ENCODE results near the gene FOXO6.

Gene FOXO6

GRCh38 chr1:41413748-41414281 lies 52.6 kb downstream of the FOXO6 start:
- Histone ChIP-seq H2BK12ac (ENCODE audit: low read length) (no peak overlapping the region), H3K36me3 (replicated peaks in 1 of 2; ENCODE audit: control insufficient read depth in 2 of 2, insufficient read depth in 2 of 2, low read length in 2 of 2) (no peaks in the 10 kb centered on the region), H2BK5ac (ENCODE audit: low read length) (no peak overlapping the region), H3K27me3 (ENCODE audit: control insufficient read depth in 3 of 3, insufficient read depth in 3 of 3, low read depth in 1 of 3, low read length in 3 of 3) (peaks cover 0 to 25% (median 0%) of the 10 kb centered on the region in 3 experiments), H2BK15ac (ENCODE audit: low read length) (no peak overlapping the region), H2AK5ac (ENCODE audit: low read depth, low read length) (peak overlapping the region; percentile 15), H3K18ac (ENCODE audit: low read length) (no peak overlapping the region), H3K4me3 (ENCODE audit: low read length in 2 of 2) (peak overlapping the region in 1 of 2 donors; percentile 54), H2AFZ (ENCODE audit: low read length) (no peak overlapping the region), H3K27ac (replicated peaks; ENCODE audit: low read length) (no peak overlapping the region), H4K8ac (ENCODE audit: low read depth, low read length) (no peak overlapping the region), H3K4me1 (ENCODE audit: control insufficient read depth in 2 of 2, insufficient read depth in 1 of 2, low read depth in 1 of 2, low read length in 2 of 2) (peaks cover 4 to 8% of the 10 kb centered on the region in 2 donors), H3K4me2 (ENCODE audit: insufficient read depth, low read length, poor library complexity, severe bottlenecking) (no peak overlapping the region), H3K23ac (ENCODE audit: low read depth, low read length, poor library complexity) (no peak overlapping the region), H3K79me1 (ENCODE audit: low read depth, low read length) (no peaks in the 10 kb centered on the region), H3K4ac (ENCODE audit: low read length) (no peak overlapping the region), H3K14ac (ENCODE audit: low read length) (no peak overlapping the region), H2BK120ac (ENCODE audit: low read depth, low read length) (no peak overlapping the region), H4K91ac (ENCODE audit: low read depth, low read length, poor library complexity) (no peak overlapping the region), H3K9me3 (replicated peaks in 1 of 2; ENCODE audit: control insufficient read depth in 2 of 2, insufficient read depth in 1 of 2, low read depth in 1 of 2, low read length in 2 of 2) (no peaks in the 10 kb centered on the region), H3K9ac (ENCODE audit: low read depth, low read length, poor library complexity) (no peak overlapping the region)
- DNase-seq (ENCODE audit: low spot score), result no peak
- WGBS, 2 donors (ENCODE audit: extremely low coverage in 2 of 2, insufficient read length in 2 of 2, insufficient replicate concordance in 1 of 2), result no CpG with 5 or more reads among the region's 12 CpGs

GRCh38 chr1:41414296-41414695 lies 53.1 kb downstream of the FOXO6 start:
- no peaks in the 10 kb centered on the region for H3K9me3 ChIP-seq (replicated peaks in 1 of 2; ENCODE audit: control insufficient read depth in 2 of 2, insufficient read depth in 1 of 2, low read depth in 1 of 2, low read length in 2 of 2)
- WGBS, 2 donors (ENCODE audit: extremely low coverage in 2 of 2, insufficient read length in 2 of 2, insufficient replicate concordance in 1 of 2), result no CpG with 5 or more reads among the region's 3 CpGs
- H3K18ac ChIP-seq (ENCODE audit: low read length), result no peak overlapping the region
- H2BK12ac ChIP-seq (ENCODE audit: low read length), result no peak overlapping the region
- no peak overlapping the region for H3K23ac ChIP-seq (ENCODE audit: low read depth, low read length, poor library complexity)
- peaks cover 4 to 8% of the 10 kb centered on the region in 2 donors for H3K4me1 ChIP-seq (ENCODE audit: control insufficient read depth in 2 of 2, insufficient read depth in 1 of 2, low read depth in 1 of 2, low read length in 2 of 2)
- no peak overlapping the region for H2BK120ac ChIP-seq (ENCODE audit: low read depth, low read length)
- no peak for DNase-seq (ENCODE audit: low spot score)
- no peak overlapping the region for H3K4ac ChIP-seq (ENCODE audit: low read length)
- no peaks in the 10 kb centered on the region for H3K36me3 ChIP-seq (replicated peaks in 1 of 2; ENCODE audit: control insufficient read depth in 2 of 2, insufficient read depth in 2 of 2, low read length in 2 of 2)
- no peak overlapping the region for H3K14ac ChIP-seq (ENCODE audit: low read length)
- no peak overlapping the region for H4K91ac ChIP-seq (ENCODE audit: low read depth, low read length, poor library complexity)
- H3K27me3 ChIP-seq (ENCODE audit: control insufficient read depth in 3 of 3, insufficient read depth in 3 of 3, low read depth in 1 of 3, low read length in 3 of 3), result peaks cover 0 to 21% (median 0%) of the 10 kb centered on the region in 3 experiments
- H3K79me1 ChIP-seq (ENCODE audit: low read depth, low read length), result no peaks in the 10 kb centered on the region
- H2AFZ ChIP-seq (ENCODE audit: low read length), result no peak overlapping the region
- H3K27ac ChIP-seq (replicated peaks; ENCODE audit: low read length), result no peak overlapping the region
- no peak overlapping the region for H4K8ac ChIP-seq (ENCODE audit: low read depth, low read length)
- no peak overlapping the region for H3K9ac ChIP-seq (ENCODE audit: low read depth, low read length, poor library complexity)
- no peak overlapping the region for H3K4me3 ChIP-seq (ENCODE audit: low read length in 2 of 2)
- peak overlapping the region; percentile 15 for H2AK5ac ChIP-seq (ENCODE audit: low read depth, low read length)
- peak overlapping the region; percentile 4 for H2BK15ac ChIP-seq (ENCODE audit: low read length)
- H3K4me2 ChIP-seq (ENCODE audit: insufficient read depth, low read length, poor library complexity, severe bottlenecking), result no peak overlapping the region
- no peak overlapping the region for H2BK5ac ChIP-seq (ENCODE audit: low read length)

GRCh38 chr1:41414716-41415306 lies 53.6 kb downstream of the FOXO6 start:
- no peak for DNase-seq (ENCODE audit: low spot score)

GRCh38 chr1:41416081-41416480 lies 54.8 kb downstream of the FOXO6 start:
- Histone ChIP-seq H3K18ac (ENCODE audit: low read length) (peak overlapping the region; percentile 24), H2BK5ac (ENCODE audit: low read length) (no peak overlapping the region), H2BK12ac (ENCODE audit: low read length) (no peak overlapping the region), H3K36me3 (replicated peaks in 1 of 2; ENCODE audit: control insufficient read depth in 2 of 2, insufficient read depth in 2 of 2, low read length in 2 of 2) (no peaks in the 10 kb centered on the region), H4K8ac (ENCODE audit: low read depth, low read length) (no peak overlapping the region), H3K4me1 (ENCODE audit: control insufficient read depth in 2 of 2, insufficient read depth in 1 of 2, low read depth in 1 of 2, low read length in 2 of 2) (peaks cover 4 to 12% of the 10 kb centered on the region in 2 donors), H2BK120ac (ENCODE audit: low read depth, low read length) (no peak overlapping the region), H3K4me3 (ENCODE audit: low read length in 2 of 2) (no peak overlapping the region), H2AFZ (ENCODE audit: low read length) (no peak overlapping the region), H3K9ac (ENCODE audit: low read depth, low read length, poor library complexity) (no peak overlapping the region), H3K4ac (ENCODE audit: low read length) (no peak overlapping the region), H3K27ac (replicated peaks; ENCODE audit: low read length) (no peak overlapping the region), H3K79me1 (ENCODE audit: low read depth, low read length) (no peaks in the 10 kb centered on the region), H2AK5ac (ENCODE audit: low read depth, low read length) (peak overlapping the region; percentile 38), H2BK15ac (ENCODE audit: low read length) (no peak overlapping the region), H3K9me3 (replicated peaks in 1 of 2; ENCODE audit: control insufficient read depth in 2 of 2, insufficient read depth in 1 of 2, low read depth in 1 of 2, low read length in 2 of 2) (no peaks in the 10 kb centered on the region), H3K4me2 (ENCODE audit: insufficient read depth, low read length, poor library complexity, severe bottlenecking) (no peak overlapping the region), H3K23ac (ENCODE audit: low read depth, low read length, poor library complexity) (no peak overlapping the region), H3K14ac (ENCODE audit: low read length) (no peak overlapping the region), H4K91ac (ENCODE audit: low read depth, low read length, poor library complexity) (no peak overlapping the region), H3K27me3 (ENCODE audit: control insufficient read depth in 3 of 3, insufficient read depth in 3 of 3, low read depth in 1 of 3, low read length in 3 of 3) (peaks cover 0 to 13% (median 0%) of the 10 kb centered on the region in 3 experiments)
- no peak for DNase-seq (ENCODE audit: low spot score)
- WGBS, 2 donors (ENCODE audit: extremely low coverage in 2 of 2, insufficient read length in 2 of 2, insufficient replicate concordance in 1 of 2), result no CpG with 5 or more reads among the region's 5 CpGs

More at GRCh38 chr1:41414716-41415306, 53.6 kb downstream of the FOXO6 start:
- no peak overlapping the region for H3K4ac ChIP-seq (ENCODE audit: low read length)
- H2AK5ac ChIP-seq (ENCODE audit: low read depth, low read length), result peak overlapping the region; percentile 83
- no peak overlapping the region for H2BK120ac ChIP-seq (ENCODE audit: low read depth, low read length)
- no peak overlapping the region for H2BK5ac ChIP-seq (ENCODE audit: low read length)
- H3K79me1 ChIP-seq (ENCODE audit: low read depth, low read length), result no peaks in the 10 kb centered on the region
- no peak overlapping the region for H2AFZ ChIP-seq (ENCODE audit: low read length)
- no peaks in the 10 kb centered on the region for H3K36me3 ChIP-seq (replicated peaks in 1 of 2; ENCODE audit: control insufficient read depth in 2 of 2, insufficient read depth in 2 of 2, low read length in 2 of 2)
- H2BK15ac ChIP-seq (ENCODE audit: low read length), result peak overlapping the region; percentile 4
- H3K14ac ChIP-seq (ENCODE audit: low read length), result no peak overlapping the region
- H3K9me3 ChIP-seq (replicated peaks in 1 of 2; ENCODE audit: control insufficient read depth in 2 of 2, insufficient read depth in 1 of 2, low read depth in 1 of 2, low read length in 2 of 2), result no peaks in the 10 kb centered on the region
- no peak overlapping the region for H3K23ac ChIP-seq (ENCODE audit: low read depth, low read length, poor library complexity)
- no CpG with 5 or more reads among the region's 7 CpGs for WGBS, 2 donors (ENCODE audit: extremely low coverage in 2 of 2, insufficient read length in 2 of 2, insufficient replicate concordance in 1 of 2)
- peaks cover 4 to 8% of the 10 kb centered on the region in 2 donors for H3K4me1 ChIP-seq (ENCODE audit: control insufficient read depth in 2 of 2, insufficient read depth in 1 of 2, low read depth in 1 of 2, low read length in 2 of 2)
- H4K8ac ChIP-seq (ENCODE audit: low read depth, low read length), result no peak overlapping the region
- peak overlapping the region; percentile 38 for H3K18ac ChIP-seq (ENCODE audit: low read length)
- no peak overlapping the region for H3K4me3 ChIP-seq (ENCODE audit: low read length in 2 of 2)
- H4K91ac ChIP-seq (ENCODE audit: low read depth, low read length, poor library complexity), result no peak overlapping the region
- no peak overlapping the region for H3K9ac ChIP-seq (ENCODE audit: low read depth, low read length, poor library complexity)
- H3K27ac ChIP-seq (replicated peaks; ENCODE audit: low read length), result no peak overlapping the region
- H3K4me2 ChIP-seq (ENCODE audit: insufficient read depth, low read length, poor library complexity, severe bottlenecking), result no peak overlapping the region
- H3K27me3 ChIP-seq (ENCODE audit: control insufficient read depth in 3 of 3, insufficient read depth in 3 of 3, low read depth in 1 of 3, low read length in 3 of 3), result peaks cover 0 to 16% (median 0%) of the 10 kb centered on the region in 3 experiments
- no peak overlapping the region for H2BK12ac ChIP-seq (ENCODE audit: low read length)
